H1 (cell line): ENCODE data around the gene SLC32A1. TPM values are rescaled to one million over a fixed set of nuclear protein-coding genes. Genes with fewer than 3 reads are reported as not detected.

Source experiments
- ATF3 ChIP-seq: IDR thresholded peaks from 2 replicates; pipeline ENCODE4 v1.6.1; 2011; ENCODE audit warnings: low read depth, mild to moderate bottlenecking, low read length; ENCODE audit not compliant: insufficient read depth
- BACH1 ChIP-seq: IDR thresholded peaks from 2 replicates; pipeline ENCODE4 v1.6.1; 2012; ENCODE audit warnings: low read length, improper control_type of control experiment
- CBX8 ChIP-seq: fragments of 300-800, 300-1000 bp; sonication (generic); IDR thresholded peaks from 2 replicates; pipeline ENCODE4 v1.7.1; 2016; ENCODE audit warnings: low read depth, low read length, borderline replicate concordance
- CREB1 ChIP-seq: IDR thresholded peaks from 2 replicates; pipeline ENCODE4 v1.6.1; 2012; ENCODE audit warnings: inconsistent platforms
- GABPA ChIP-seq: IDR thresholded peaks from 2 replicates; pipeline ENCODE4 v1.6.1; 2011; ENCODE audit warnings: mild to moderate bottlenecking, low read length, moderate library complexity, borderline replicate concordance; ENCODE audit not compliant: insufficient read depth
- SIN3A ChIP-seq, 2 experiments: IDR thresholded peaks in 1 of 2; conservative IDR thresholded peaks in 1 of 2; 2 replicates each; pipeline ENCODE4 v1.6.1; 2011 to 2012; ENCODE audit warnings: low read length in 2 of 2, improper control_type of control experiment in 1 of 2, low read depth in 1 of 2, mild to moderate bottlenecking in 1 of 2
- ZNF274 ChIP-seq: IDR thresholded peaks from 2 replicates; pipeline ENCODE4 v1.7.0; 2012; ENCODE audit warnings: low read length, borderline replicate concordance; ENCODE audit errors: extremely low read depth
- polyA plus RNA-seq, 7 experiments: library from polyadenylated mRNA; depleted of rRNA in 3 of 7; stranded (reverse) in 5 of 7; unstranded in 2 of 7; fragments of >200 nt in 5 of 7; fragments of 200-250 nt in 2 of 7; gene quantifications; 1 replicate in 5 of 7; 2 replicates in 1 of 7; 4 replicates in 1 of 7; pipeline versions ENCODE4 v1.2.1 to v1.2.3, GENCODE V29; 2011 to 2013; ENCODE audit warnings: missing spikeins in 2 of 7, mixed read lengths in 2 of 7
- total RNA-seq: library from RNA; stranded (reverse); fragmentation: NEBNext Ultra II Directional; extraction: Animal tissue kit (Norgen Biotek cat#: 25700); gene quantifications from 2 replicates; pipeline ENCODE4 v1.2.1, GENCODE V29; 2021

Gene SLC32A1
- total and polyA plus RNA-seq, 2 of the 8 experiments (the other 6 are each of a cell fraction or from before 2014, with no cell fraction given): 0.09 to 0.15 TPM

- TF ChIP-seq ATF3 (no peak), BACH1 (no peak), CREB1 (no peak), CBX8 (no peak), ZNF274 (no peak), GABPA (no peak), SIN3A (conservative IDR thresholded peaks at IDR 0.05 in 1 of 2, IDR thresholded peaks at IDR 0.05 in 1 of 2; ENCODE audit: low read depth in 1 of 2, low read length in 2 of 2) (no peak)
Observed at GRCh38 chr20:38759106-38759505, 34.8 kb downstream of the SLC32A1 start (continued).
